Activated CD8-positive, alpha-beta memory T cell treated with anti-CD3 and anti-CD28 coated beads, Interleukin-2, amount 50 U/mL, for 48 hours (primary cell): ENCODE data around the gene GMNC.

ENCODE experiments used
- DNase-seq: peaks from one replicate; pipeline ENCODE4 v3.0.0-alpha.2; 2020

Gene GMNC

GRCh38 chr3:190847436-190847835 lies 15.1 kb downstream of the GMNC start:
- DNase-seq, result no peak

DNA sequence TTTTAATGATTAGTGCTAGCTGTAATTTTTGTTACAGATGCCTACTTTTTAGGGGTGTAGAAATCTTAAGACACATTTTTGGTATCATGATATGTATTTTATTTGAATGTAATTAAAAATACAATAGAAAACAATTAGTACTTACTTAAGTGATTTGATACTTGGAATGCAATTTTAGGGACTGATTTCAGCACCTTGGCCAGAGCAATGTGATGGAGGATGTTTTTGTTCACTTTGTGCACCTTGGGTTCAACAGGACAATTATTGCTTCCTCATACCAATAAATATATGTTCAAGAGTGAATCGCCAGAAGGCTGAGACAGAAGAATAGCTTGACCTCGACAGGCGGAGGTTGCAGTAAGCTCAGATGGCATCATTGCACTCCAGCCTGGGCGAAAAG lies 22.3 kb downstream of the GMNC start:
- no peak for DNase-seq

DNA sequence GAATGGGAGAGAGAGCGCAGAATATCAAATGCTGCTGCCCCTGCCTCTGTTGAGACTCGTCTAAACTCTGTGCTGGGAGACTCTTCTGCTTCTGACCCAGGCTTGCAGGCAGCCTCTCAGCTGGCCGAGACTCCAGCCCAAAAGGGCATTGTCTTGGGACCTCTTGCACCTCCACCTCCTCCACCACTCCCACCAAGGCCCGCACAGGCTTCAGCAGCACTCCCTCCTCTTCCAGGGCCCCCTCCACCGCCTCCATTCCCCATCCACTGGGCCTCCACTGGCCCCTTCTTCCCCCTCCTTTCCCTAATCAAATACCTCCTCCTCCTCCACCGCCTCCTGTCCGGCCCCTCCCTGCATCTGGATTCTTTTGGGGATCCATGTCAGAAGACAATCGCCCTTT lies 31.3 kb downstream of the GMNC start:
- no peak for DNase-seq

GRCh38 chr3:190830031-190830430 lies 32.5 kb downstream of the GMNC start:
- no peak for DNase-seq

- DNase-seq, result no peak
These were observed 36.5 kb downstream of the GMNC start for GRCh38 chr3:190826018-190826417.

DNA sequence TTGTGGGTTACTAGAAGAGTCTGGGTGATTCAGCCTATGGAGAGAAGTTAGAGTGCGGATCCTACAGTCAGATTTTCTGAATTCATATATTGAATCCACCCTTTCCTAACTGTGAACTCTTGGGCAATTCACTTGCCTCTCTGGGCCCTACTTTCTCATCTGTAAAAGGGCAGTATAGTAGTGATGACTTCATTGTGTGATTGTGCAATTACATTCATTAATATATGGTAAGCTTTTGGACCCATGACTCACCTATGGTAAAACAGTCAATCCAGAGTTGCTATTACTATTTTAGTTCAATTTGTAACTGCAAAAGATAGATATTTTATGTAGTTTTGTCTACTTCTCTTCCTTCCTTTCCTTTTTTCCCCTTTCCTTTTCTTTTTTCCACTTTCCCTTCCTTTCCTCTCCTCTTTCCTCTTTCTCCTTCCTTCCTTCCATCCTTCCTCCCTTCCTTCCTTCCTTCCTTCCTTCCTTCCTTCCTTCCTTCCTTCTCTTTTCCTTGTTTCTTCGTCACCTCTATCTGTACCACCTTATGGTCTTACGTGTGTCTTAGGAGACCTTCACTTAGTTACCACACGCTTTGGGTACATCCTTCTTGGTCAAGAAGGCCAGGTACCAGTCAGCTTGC lies 37.0 kb downstream of the GMNC start:
- no peak for DNase-seq

DNA sequence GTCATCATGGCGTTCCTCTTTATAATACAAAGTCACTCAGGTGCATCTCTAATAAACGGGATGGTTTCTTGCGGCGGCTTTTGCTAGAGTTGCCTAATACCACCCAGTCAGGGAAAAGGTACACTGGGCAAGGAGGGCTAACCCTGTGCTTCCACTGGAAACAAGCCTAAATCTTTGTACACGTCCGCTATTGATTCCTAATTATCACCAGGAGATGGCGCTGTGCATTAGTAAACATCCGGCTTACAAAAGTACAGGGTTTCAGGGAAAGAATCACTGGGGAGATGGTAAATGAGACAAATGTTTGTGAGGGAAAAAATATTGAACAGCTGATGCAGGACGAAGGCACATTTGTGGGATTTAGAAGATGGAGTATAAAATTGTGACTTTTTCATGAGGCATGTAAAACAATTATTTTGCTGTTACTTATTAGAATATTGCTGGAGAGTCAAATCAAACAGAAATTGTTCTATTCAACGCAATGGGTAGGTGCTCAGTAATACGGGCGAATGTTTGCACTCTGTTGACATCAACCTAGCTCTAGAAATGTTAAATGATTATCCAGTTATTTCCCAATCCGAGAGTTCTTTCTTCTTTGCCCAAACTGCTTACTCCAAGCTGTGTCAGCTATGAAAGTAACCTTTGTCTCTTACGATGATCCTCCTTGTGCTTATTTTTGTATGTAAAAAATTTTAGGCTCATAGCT lies 50.6 kb downstream of the GMNC start:
- DNase-seq, result no peak

DNA sequence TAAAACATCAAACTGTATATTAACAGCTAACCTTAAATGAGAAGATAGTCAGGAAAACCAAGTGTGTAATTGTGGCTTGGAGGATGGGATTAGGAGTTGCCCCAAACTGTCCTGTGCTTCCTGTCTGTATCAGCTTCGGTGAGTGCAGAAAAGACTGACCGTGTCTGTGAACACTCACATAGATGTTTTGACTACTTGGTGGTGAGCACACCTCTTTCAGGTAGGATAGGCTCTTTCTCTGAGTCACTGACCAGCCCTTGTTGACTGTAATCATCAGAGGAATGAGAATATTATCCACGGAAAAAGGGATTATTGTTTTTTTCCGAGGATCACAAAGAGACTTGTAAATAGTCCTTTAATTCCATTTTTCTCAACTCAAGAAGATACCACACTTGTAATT lies 51.5 kb downstream of the GMNC start:
- DNase-seq, result no peak

GRCh38 chr3:190809351-190809750 lies 53.1 kb downstream of the GMNC start:
- no peak for DNase-seq

- no peak for DNase-seq
These were observed 54.6 kb downstream of the GMNC start for GRCh38 chr3:190807719-190808375.
